Mucosa of descending colon (tissue), 3 donors: Measurements from ENCODE around the gene METTL4. TPM values are rescaled to one million over a fixed set of nuclear protein-coding genes. Genes with fewer than 3 reads are reported as not detected.

Experiments
- ATAC-seq: fragments of 200-7000 bp; cut with Tn5 transposase; one replicate; pipeline ENCODE4 v1.9.1; 2020; ENCODE audit warnings: mild to moderate bottlenecking, moderate library complexity
- DNase-seq, 3 donors: peaks; one replicate each; pipeline ENCODE4 v3.0.0-alpha.2; 2020
- H3K36me3 ChIP-seq: fragments of 200-600 bp; one replicate; pipeline ENCODE4 v1.8.0; 2021; ENCODE audit warnings: low read depth, mild to moderate bottlenecking
- H3K4me1 ChIP-seq: fragments of 200-600 bp; one replicate; pipeline ENCODE4 v1.8.0; 2021; ENCODE audit warnings: low read depth, mild to moderate bottlenecking
- H3K4me3 ChIP-seq: fragments of 200-600 bp; one replicate; pipeline ENCODE4 v1.8.0; 2021; ENCODE audit warnings: mild to moderate bottlenecking
- H3K9me3 ChIP-seq: fragments of 200-600 bp; one replicate; pipeline ENCODE4 v1.8.0; 2021; ENCODE audit warnings: mild to moderate bottlenecking
- intact Hi-C, 2 donors: fragments of 100-400 bp; cut with DNase I in 1 of 2; cut with micrococcal nuclease in 1 of 2; formaldehyde crosslinking; loops; one replicate each; pipeline versions ENCODE4 v1.11.0 to v1.11.1; 2022; cut with DNase I, micrococcal nuclease
- total RNA-seq, 3 donors: library from RNA; stranded (reverse); fragmentation: NEBNext Ultra II Directional in 2 of 3; extraction: Animal tissue kit (Norgen Biotek cat#: 25700) in 2 of 3; gene quantifications; one replicate each; pipeline versions ENCODE4 v1.2.1 to v1.2.4, GENCODE V29; 2021 to 2023
- TF ChIP-seq, protein P1 (sequence below): fragments of 200-600 bp; IDR thresholded peaks from one replicate; pipeline ENCODE4 v1.8.0; 2022; ENCODE audit warnings: antibody characterized with exemption, mild to moderate bottlenecking
- donor health status: DM: no; HTN: no; CAD: no; lungs with moderate emphysema.
- donor health status: DM: no; HTN: no; CAD: no.
- donor health status: DM: no; HTN: yes; CAD: no.

Gene METTL4
- total RNA-seq, 3 donors from 2014 or later, result 7.6 to 13.6 (median 10.6) TPM

DNA sequence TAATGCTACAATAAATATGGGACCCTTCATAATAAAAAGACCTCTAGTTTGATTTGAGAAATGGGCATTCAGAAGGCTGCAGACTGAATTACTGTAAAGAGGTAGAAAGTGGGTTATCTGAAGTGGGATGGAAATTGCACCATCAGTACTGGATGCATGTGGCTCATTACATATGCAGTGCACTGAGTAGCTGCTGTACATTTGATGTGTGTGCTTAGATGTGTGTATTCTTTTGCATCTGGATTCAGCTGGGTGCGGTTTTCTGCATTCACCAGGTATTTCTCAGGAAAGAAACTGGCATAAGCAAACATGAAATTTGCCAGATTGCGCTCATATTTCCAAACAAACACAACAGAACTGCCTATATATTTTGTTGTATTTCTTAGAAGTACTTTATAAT, 38.3 kb upstream of the METTL4 start:
- TF ChIP-seq, protein P1, sequence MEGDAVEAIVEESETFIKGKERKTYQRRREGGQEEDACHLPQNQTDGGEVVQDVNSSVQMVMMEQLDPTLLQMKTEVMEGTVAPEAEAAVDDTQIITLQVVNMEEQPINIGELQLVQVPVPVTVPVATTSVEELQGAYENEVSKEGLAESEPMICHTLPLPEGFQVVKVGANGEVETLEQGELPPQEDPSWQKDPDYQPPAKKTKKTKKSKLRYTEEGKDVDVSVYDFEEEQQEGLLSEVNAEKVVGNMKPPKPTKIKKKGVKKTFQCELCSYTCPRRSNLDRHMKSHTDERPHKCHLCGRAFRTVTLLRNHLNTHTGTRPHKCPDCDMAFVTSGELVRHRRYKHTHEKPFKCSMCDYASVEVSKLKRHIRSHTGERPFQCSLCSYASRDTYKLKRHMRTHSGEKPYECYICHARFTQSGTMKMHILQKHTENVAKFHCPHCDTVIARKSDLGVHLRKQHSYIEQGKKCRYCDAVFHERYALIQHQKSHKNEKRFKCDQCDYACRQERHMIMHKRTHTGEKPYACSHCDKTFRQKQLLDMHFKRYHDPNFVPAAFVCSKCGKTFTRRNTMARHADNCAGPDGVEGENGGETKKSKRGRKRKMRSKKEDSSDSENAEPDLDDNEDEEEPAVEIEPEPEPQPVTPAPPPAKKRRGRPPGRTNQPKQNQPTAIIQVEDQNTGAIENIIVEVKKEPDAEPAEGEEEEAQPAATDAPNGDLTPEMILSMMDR, result no peak
- intact Hi-C loops, result no loop called here
- DNase-seq, result no peak
- Histone ChIP-seq H3K4me1 (no peaks in the 10 kb centered on the region), H3K36me3 (no peaks in the 10 kb centered on the region), H3K4me3 (no peak overlapping the region), H3K9me3 (no peaks in the 10 kb centered on the region)
- ATAC-seq, result no peak

DNA sequence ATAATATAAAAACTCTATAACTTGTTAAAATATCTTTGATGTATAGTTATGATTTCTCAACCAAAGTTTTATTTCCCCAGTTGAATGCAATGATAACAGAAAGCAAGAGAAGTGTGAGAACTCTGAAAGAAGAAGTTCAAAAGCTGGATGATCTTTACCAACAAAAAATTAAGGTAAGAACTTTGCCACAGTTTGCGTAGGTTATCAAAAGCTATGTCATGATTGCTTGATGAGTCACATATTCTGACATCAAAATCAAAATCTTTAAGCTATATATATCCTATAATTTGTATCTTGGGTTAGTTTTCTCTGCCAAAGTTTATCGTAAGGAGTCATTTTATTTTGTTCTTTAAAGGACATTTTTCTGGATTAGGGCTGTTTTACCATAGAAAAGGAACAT, 35.0 kb upstream of the METTL4 start:
- DNase-seq (no peak), ATAC-seq (no peak)
- no peak overlapping the region for H3K4me3 ChIP-seq
- no peaks in the 10 kb centered on the region for H3K36me3 ChIP-seq
- H3K9me3 ChIP-seq, result no peaks in the 10 kb centered on the region
- TF ChIP-seq, protein P1, result no peak
- H3K4me1 ChIP-seq, result no peaks in the 10 kb centered on the region
- intact Hi-C loops, result no loop called here

DNA sequence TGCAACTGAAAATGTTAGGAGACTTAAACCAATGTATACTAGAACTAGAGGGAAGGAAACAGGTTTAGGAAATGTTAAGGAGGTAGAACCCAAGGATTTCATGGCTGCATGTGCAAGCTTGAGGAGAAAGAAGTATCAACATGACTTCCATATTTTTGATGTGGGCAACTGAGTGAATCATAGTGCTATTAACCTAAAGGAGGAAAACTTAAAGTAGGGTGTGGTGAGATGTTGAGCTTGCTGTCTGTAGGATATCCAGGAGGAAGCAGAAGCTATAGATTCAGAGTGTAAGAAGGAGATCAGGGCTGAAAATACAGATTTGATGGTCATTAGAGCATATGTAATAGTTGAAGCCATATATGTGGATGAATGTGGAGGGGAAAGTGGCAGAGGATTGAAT, 31.5 kb upstream of the METTL4 start:
- intact Hi-C loops, result no loop called here
- no peaks in the 10 kb centered on the region for H3K9me3 ChIP-seq
- H3K36me3 ChIP-seq, result no peaks in the 10 kb centered on the region
- H3K4me1 ChIP-seq, result no peaks in the 10 kb centered on the region
- ATAC-seq (peak; percentile 71), DNase-seq (no peak)
- TF ChIP-seq, protein P1, result no peak
- H3K4me3 ChIP-seq, result no peak overlapping the region

DNA sequence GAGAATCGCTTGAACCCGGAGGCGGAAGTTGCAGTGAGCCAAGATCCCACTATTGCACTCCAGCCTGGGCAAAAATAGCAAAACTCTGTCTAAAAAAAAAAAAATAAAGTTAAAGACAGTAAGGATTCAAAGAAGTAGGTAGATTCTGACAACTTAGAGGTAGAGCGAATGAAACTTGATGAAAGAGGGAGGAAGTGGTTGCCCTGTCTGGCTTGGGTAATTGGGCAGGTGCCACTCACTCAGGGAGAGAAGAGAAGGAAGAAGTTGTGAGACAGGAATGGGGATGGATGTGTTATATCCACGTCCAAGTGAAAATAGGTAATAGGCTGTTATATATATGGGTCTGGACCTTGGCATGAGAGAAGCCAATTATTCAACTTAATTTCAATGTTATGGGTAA, 26.3 kb upstream of the METTL4 start:
- H3K36me3 ChIP-seq, result no peaks in the 10 kb centered on the region
- H3K4me1 ChIP-seq, result no peaks in the 10 kb centered on the region
- intact Hi-C loops, result no loop called here
- TF ChIP-seq, protein P1, result no peak
- no peak for ATAC-seq
- DNase-seq, result no peak
- H3K9me3 ChIP-seq, result no peaks in the 10 kb centered on the region
- H3K4me3 ChIP-seq, result no peak overlapping the region

DNA sequence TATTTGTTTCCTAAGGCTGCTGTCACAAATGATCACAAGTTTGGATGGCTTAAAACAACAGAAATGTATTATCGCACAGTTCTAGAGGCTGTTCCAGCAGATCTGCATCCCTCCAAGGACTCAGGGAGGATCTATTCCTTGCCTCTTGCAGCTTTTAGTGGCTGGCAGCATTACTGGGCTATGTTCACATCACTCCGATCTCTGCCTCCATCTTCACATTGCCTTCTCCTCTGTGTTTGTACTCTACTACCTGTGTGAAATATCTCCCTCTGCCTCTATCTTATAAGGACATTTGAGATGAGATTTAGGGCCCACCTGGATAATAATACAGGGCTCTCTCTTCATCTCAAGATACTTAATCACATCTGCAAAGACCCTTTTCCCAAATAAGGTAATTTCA, 19.0 kb upstream of the METTL4 start:
- Histone ChIP-seq H3K36me3 (no peaks in the 10 kb centered on the region), H3K9me3 (no peaks in the 10 kb centered on the region), H3K4me1 (no peaks in the 10 kb centered on the region), H3K4me3 (no peak overlapping the region)
- intact Hi-C loops, result no loop called here
- TF ChIP-seq, protein P1, result no peak
- no peak for ATAC-seq
- no peak for DNase-seq
